GM18519 (cell line): Measurements from ENCODE around the gene EHMT2.

ENCODE experiments used
- ATAC-seq: cut with Tn5 transposase; IDR thresholded peaks from one replicate; pipeline ENCODE4 v1.9.1; 2021; ENCODE audit warnings: mild to moderate bottlenecking, moderate library complexity; ENCODE audit not compliant: unreplicated experiment, low FRiP score

Gene EHMT2

GRCh38 chr6:31892821-31893220, 4.7 kb downstream of the EHMT2 start:
- ATAC-seq: no peak

- ATAC-seq: no peak
Observed at GRCh38 chr6:31889331-31889972, 8.0 kb downstream of the EHMT2 start.

GRCh38 chr6:31888276-31889258, 8.9 kb downstream of the EHMT2 start:
- ATAC-seq: no peak

GRCh38 chr6:31887173-31888007, 10.1 kb downstream of the EHMT2 start:
- no peak for ATAC-seq

GRCh38 chr6:31886541-31886991, 10.9 kb downstream of the EHMT2 start:
- no peak for ATAC-seq

- no peak for ATAC-seq
Observed at GRCh38 chr6:31884528-31885035, 12.9 kb downstream of the EHMT2 start.

GRCh38 chr6:31883676-31884075, 13.8 kb downstream of the EHMT2 start:
- ATAC-seq: no peak

- ATAC-seq: no peak
Observed at GRCh38 chr6:31882344-31882743, 15.2 kb downstream of the EHMT2 start.

GRCh38 chr6:31881136-31881859, 16.2 kb downstream of the EHMT2 start:
- ATAC-seq: no peak

GRCh38 chr6:31880616-31881015, 16.9 kb downstream of the EHMT2 start:
- no peak for ATAC-seq

- ATAC-seq: no peak
Observed at GRCh38 chr6:31879901-31880300, 17.6 kb downstream of the EHMT2 start.

- ATAC-seq: no peak
Observed at GRCh38 chr6:31879143-31879542, 18.4 kb downstream of the EHMT2 start.

- no peak for ATAC-seq
Observed at GRCh38 chr6:31878726-31879125, 18.8 kb downstream of the EHMT2 start, which contains the start of gene SLC44A4. TSS of gene SLC44A4 (minus strand) at chr6:31878997. CDS start at chr6:31878980, 17 bp downstream.

- ATAC-seq: no peak
Observed at GRCh38 chr6:31878222-31878621, 19.3 kb downstream of the EHMT2 start.

- ATAC-seq: no peak
Observed at GRCh38 chr6:31877651-31878161, 19.8 kb downstream of the EHMT2 start.

- ATAC-seq: no peak
Observed at GRCh38 chr6:31877125-31877650, 20.3 kb downstream of the EHMT2 start.

- no peak for ATAC-seq
Observed at GRCh38 chr6:31876357-31876756, 21.1 kb downstream of the EHMT2 start.

GRCh38 chr6:31875877-31876276, 21.6 kb downstream of the EHMT2 start:
- no peak for ATAC-seq

GRCh38 chr6:31874836-31875572, 22.5 kb downstream of the EHMT2 start:
- no peak for ATAC-seq
